HL-60 (cell line): ENCODE measurements around the gene ZBED4.

ENCODE experiments used
- GABPA ChIP-seq: IDR thresholded peaks from 2 replicates; pipeline ENCODE4 v1.6.1; 2012; ENCODE audit warnings: low read depth
- POLR2AphosphoS5 ChIP-seq: IDR thresholded peaks from 2 replicates; pipeline ENCODE4 v1.6.1; 2012; ENCODE audit warnings: low read depth
- SPI1 ChIP-seq: IDR thresholded peaks from 2 replicates; pipeline ENCODE4 v1.6.1; 2012; ENCODE audit warnings: low read depth, mild to moderate bottlenecking, borderline replicate concordance
- TF ChIP-seq, protein P1 (sequence below): IDR thresholded peaks from one replicate; pipeline ENCODE4 v1.5.1; 2011; ENCODE audit warnings: low read length, control low read depth, inconsistent platforms; ENCODE audit not compliant: insufficient read depth
- TF ChIP-seq, protein P2 (sequence below): IDR thresholded peaks from 2 replicates; pipeline ENCODE4 v1.6.1; 2012; ENCODE audit warnings: low read depth; ENCODE audit not compliant: insufficient replicate concordance

DNA sequence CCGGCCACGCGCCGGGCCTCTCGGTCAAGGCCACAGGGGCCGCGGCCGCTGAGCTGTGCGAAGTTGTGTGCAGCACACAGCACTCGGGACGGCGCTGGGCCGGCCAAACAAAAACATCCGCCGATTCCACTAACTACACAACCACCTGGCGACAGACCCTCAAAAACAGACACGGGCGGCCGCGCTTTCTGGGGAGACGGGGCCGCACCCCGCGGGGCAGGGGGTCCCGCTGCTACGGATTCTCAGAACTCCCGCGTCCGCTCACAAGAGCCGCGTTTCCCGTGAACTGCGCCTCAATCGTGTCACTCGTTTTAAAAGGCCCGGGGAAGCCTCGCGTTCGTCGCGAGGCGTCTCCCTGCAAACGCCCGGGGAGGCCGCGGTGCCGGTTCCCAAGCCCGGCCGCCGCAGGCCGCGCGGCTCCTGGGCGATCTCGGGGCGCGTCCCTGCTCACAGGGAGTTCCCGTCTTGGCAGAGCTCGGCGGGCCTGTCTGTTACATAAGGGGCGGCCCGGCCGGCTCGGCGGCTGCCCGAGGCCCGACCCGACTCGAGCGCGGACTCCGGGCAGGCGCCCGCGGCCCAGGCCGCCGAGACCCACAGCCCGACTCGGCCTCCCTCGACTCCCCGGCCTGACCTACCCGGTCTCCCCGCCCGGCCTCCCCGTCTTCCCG, 26.9 kb upstream of the ZBED4 start:
- TF ChIP-seq POLR2AphosphoS5 (no peak), GABPA (no peak), SPI1 (no peak)
- TF ChIP-seq, protein P1, sequence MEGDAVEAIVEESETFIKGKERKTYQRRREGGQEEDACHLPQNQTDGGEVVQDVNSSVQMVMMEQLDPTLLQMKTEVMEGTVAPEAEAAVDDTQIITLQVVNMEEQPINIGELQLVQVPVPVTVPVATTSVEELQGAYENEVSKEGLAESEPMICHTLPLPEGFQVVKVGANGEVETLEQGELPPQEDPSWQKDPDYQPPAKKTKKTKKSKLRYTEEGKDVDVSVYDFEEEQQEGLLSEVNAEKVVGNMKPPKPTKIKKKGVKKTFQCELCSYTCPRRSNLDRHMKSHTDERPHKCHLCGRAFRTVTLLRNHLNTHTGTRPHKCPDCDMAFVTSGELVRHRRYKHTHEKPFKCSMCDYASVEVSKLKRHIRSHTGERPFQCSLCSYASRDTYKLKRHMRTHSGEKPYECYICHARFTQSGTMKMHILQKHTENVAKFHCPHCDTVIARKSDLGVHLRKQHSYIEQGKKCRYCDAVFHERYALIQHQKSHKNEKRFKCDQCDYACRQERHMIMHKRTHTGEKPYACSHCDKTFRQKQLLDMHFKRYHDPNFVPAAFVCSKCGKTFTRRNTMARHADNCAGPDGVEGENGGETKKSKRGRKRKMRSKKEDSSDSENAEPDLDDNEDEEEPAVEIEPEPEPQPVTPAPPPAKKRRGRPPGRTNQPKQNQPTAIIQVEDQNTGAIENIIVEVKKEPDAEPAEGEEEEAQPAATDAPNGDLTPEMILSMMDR = no peak
- TF ChIP-seq, protein P2, sequence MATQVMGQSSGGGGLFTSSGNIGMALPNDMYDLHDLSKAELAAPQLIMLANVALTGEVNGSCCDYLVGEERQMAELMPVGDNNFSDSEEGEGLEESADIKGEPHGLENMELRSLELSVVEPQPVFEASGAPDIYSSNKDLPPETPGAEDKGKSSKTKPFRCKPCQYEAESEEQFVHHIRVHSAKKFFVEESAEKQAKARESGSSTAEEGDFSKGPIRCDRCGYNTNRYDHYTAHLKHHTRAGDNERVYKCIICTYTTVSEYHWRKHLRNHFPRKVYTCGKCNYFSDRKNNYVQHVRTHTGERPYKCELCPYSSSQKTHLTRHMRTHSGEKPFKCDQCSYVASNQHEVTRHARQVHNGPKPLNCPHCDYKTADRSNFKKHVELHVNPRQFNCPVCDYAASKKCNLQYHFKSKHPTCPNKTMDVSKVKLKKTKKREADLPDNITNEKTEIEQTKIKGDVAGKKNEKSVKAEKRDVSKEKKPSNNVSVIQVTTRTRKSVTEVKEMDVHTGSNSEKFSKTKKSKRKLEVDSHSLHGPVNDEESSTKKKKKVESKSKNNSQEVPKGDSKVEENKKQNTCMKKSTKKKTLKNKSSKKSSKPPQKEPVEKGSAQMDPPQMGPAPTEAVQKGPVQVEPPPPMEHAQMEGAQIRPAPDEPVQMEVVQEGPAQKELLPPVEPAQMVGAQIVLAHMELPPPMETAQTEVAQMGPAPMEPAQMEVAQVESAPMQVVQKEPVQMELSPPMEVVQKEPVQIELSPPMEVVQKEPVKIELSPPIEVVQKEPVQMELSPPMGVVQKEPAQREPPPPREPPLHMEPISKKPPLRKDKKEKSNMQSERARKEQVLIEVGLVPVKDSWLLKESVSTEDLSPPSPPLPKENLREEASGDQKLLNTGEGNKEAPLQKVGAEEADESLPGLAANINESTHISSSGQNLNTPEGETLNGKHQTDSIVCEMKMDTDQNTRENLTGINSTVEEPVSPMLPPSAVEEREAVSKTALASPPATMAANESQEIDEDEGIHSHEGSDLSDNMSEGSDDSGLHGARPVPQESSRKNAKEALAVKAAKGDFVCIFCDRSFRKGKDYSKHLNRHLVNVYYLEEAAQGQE = no peak
